ENCODE measurements around the gene STXBP6. TPM values are rescaled to one million over a fixed set of nuclear protein-coding genes. Genes with fewer than 3 reads are reported as not detected.

Gene STXBP6
- total RNA-seq, 1 experiment from 2014 or later, result 0.27 TPM

GRCh38 chr14:24873551-24873950 is 176.4 kb downstream of the STXBP6 start:
- H3K36me3 ChIP-seq (ENCODE audit: control insufficient read depth in 1 of 2, insufficient read depth in 2 of 2, low read length in 2 of 2), result no peaks in the 10 kb centered on the region
- H3K9me3 ChIP-seq (ENCODE audit: control insufficient read depth in 1 of 2, insufficient read depth in 1 of 2, low read depth in 1 of 2, low read length in 2 of 2), result peaks cover 0 to 14% of the 10 kb centered on the region in 2 experiments; a peak in 2 of 4 replicates
- TF ChIP-seq ELF1 (IDR thresholded peaks at IDR 0.05; ENCODE audit: borderline replicate concordance, low read depth) (no peak), CTCF (IDR thresholded peaks at IDR 0.05 in 2 of 3, conservative IDR thresholded peaks at IDR 0.05 in 1 of 3; ENCODE audit: borderline replicate concordance in 1 of 3, insufficient read depth in 1 of 3, low read depth in 2 of 3, low read length in 2 of 3) (no peak), CEBPB (IDR thresholded peaks at IDR 0.05; ENCODE audit: low read depth) (no peak), REST (IDR thresholded peaks at IDR 0.05; ENCODE audit: low read depth) (no peak), EZH2phosphoT487 (IDR thresholded peaks at IDR 0.05; ENCODE audit: borderline replicate concordance) (no peak)
- no peaks in the 10 kb centered on the region for H4K20me1 ChIP-seq (ENCODE audit: insufficient read depth)
- no peaks in the 10 kb centered on the region for H3K79me2 ChIP-seq (ENCODE audit: insufficient read depth, low read length)
- no peak for ATAC-seq
- H3K27me3 ChIP-seq (ENCODE audit: insufficient read depth, low read length), result no peaks in the 10 kb centered on the region
- no peak for DNase-seq (ENCODE audit: low read depth, low spot score)
- no TSS peak for BruUV-seq (replicated peaks)
- no peaks in the 10 kb centered on the region for H3K4me1 ChIP-seq (ENCODE audit: control insufficient read depth in 1 of 2, insufficient read depth in 2 of 2, low read length in 2 of 2)
- no peaks in the 10 kb centered on the region for H3K9me2 ChIP-seq (ENCODE audit: insufficient read depth)
- H3K27ac ChIP-seq (ENCODE audit: low read depth, low read length), result no peak overlapping the region
- no peak overlapping the region for H3K4me2 ChIP-seq (ENCODE audit: low read length)
- H3K9ac ChIP-seq (ENCODE audit: low read length), result no peak overlapping the region
- RAD21 ChIA-PET (ENCODE audit: low non-redundant PET in 1 of 2, low total read pairs in 2 of 2, uncharacterized antibody in 2 of 2, unreplicated experiment in 2 of 2), result no interaction called here
- POLR2A ChIA-PET, result no interaction called here
- intact Hi-C loops (cut with micrococcal nuclease), result no loop called here
- H3K4me3 ChIP-seq (replicated peaks in 1 of 2; ENCODE audit: low read depth in 1 of 2, low read length in 2 of 2), result no peak overlapping the region
- no peak overlapping the region for H2AFZ ChIP-seq (ENCODE audit: low read depth, low read length, poor library complexity, severe bottlenecking)
- CTCF ChIA-PET, result no interaction called here

All from HCT116 (cell line).